Trophoblast cell (in vitro differentiated cells and primary cell): Measurements from ENCODE around the gene OSBPL9.
A peak's percentile ranks its signal among the peaks of the same experiment; 100 is the strongest.

ENCODE experiments used
- DNase-seq, 2 donors: peaks; one replicate each; pipeline ENCODE4 v3.0.0-alpha.2; 2016
- H2AFZ ChIP-seq: 2 replicates; pipeline ENCODE4 v1.6.1; 2013; ENCODE audit warnings: low read length, moderate library complexity, mild to moderate bottlenecking; ENCODE audit not compliant: insufficient read depth, poor library complexity
- H2AK5ac ChIP-seq: 2 replicates; pipeline ENCODE4 v1.6.1; 2013; ENCODE audit warnings: mild to moderate bottlenecking, low read length
- H2BK120ac ChIP-seq: 2 replicates; pipeline ENCODE4 v1.6.1; 2013; ENCODE audit warnings: low read length, mild to moderate bottlenecking, moderate library complexity; ENCODE audit not compliant: insufficient read depth, poor library complexity
- H2BK12ac ChIP-seq: 2 replicates; pipeline ENCODE4 v1.6.1; 2013; ENCODE audit warnings: mild to moderate bottlenecking, low read length, moderate library complexity
- H2BK5ac ChIP-seq: 2 replicates; pipeline ENCODE4 v1.6.1; 2013; ENCODE audit warnings: low read length, low read depth, moderate library complexity, mild to moderate bottlenecking; ENCODE audit not compliant: poor library complexity
- H3K14ac ChIP-seq: 2 replicates; pipeline ENCODE4 v1.6.1; 2013; ENCODE audit warnings: mild to moderate bottlenecking, low read length
- H3K18ac ChIP-seq: 2 replicates; pipeline ENCODE4 v1.6.1; 2013; ENCODE audit warnings: mild to moderate bottlenecking, low read length
- H3K23ac ChIP-seq: 2 replicates; pipeline ENCODE4 v1.6.1; 2013; ENCODE audit warnings: low read length
- H3K27ac ChIP-seq: 2 replicates; pipeline ENCODE4 v1.5.1; 2013; ENCODE audit warnings: low read depth, mild to moderate bottlenecking, inconsistent platforms, low read length, moderate library complexity
- H3K27me3 ChIP-seq: 2 replicates; pipeline ENCODE4 v1.6.1; 2013; ENCODE audit warnings: inconsistent platforms, mild to moderate bottlenecking, low read length, moderate library complexity; ENCODE audit not compliant: insufficient read depth
- H3K36me3 ChIP-seq, 2 experiments: 1 replicate in 1 of 2; 2 replicates in 1 of 2; pipeline ENCODE4 v1.6.1; 2013; ENCODE audit warnings: low read length in 2 of 2, mild to moderate bottlenecking in 2 of 2, moderate library complexity in 1 of 2; ENCODE audit not compliant: insufficient read depth in 2 of 2, control insufficient read depth in 1 of 2
- H3K4ac ChIP-seq: 2 replicates; pipeline ENCODE4 v1.6.1; 2013; ENCODE audit warnings: low read depth, mild to moderate bottlenecking, low read length, moderate library complexity
- H3K4me1 ChIP-seq, 2 experiments: 1 replicate in 1 of 2; 2 replicates in 1 of 2; pipeline ENCODE4 v1.6.1; 2013; ENCODE audit warnings: low read length in 2 of 2, mild to moderate bottlenecking in 2 of 2, moderate library complexity in 1 of 2; ENCODE audit not compliant: insufficient read depth in 2 of 2, control insufficient read depth in 1 of 2
- H3K4me2 ChIP-seq: 2 replicates; pipeline ENCODE4 v1.6.1; 2013; ENCODE audit warnings: inconsistent platforms, mild to moderate bottlenecking, low read length, moderate library complexity
- H3K4me3 ChIP-seq: 2 replicates; pipeline ENCODE4 v1.5.1; 2013; ENCODE audit warnings: mild to moderate bottlenecking, low read depth, low read length, inconsistent platforms
- H3K79me1 ChIP-seq: one replicate; pipeline ENCODE4 v1.6.1; 2013; ENCODE audit warnings: low read length
- H3K79me2 ChIP-seq: 2 replicates; pipeline ENCODE4 v1.6.1; 2013; ENCODE audit warnings: low read length, mild to moderate bottlenecking; ENCODE audit not compliant: control insufficient read depth, insufficient read depth, poor library complexity
- H3K9ac ChIP-seq: 2 replicates; pipeline ENCODE4 v1.6.1; 2013; ENCODE audit warnings: mild to moderate bottlenecking, low read length
- H3K9me3 ChIP-seq: 2 replicates; pipeline ENCODE4 v1.6.1; 2013; ENCODE audit warnings: low read depth, mild to moderate bottlenecking, control low read depth, inconsistent platforms, low read length; ENCODE audit not compliant: insufficient read depth
- H4K12ac ChIP-seq: 2 replicates; pipeline ENCODE4 v1.6.1; 2013; ENCODE audit warnings: low read depth, mild to moderate bottlenecking, low read length, moderate library complexity
- H4K8ac ChIP-seq: 2 replicates; pipeline ENCODE4 v1.6.1; 2013; ENCODE audit warnings: low read depth, mild to moderate bottlenecking, low read length, moderate library complexity
- H4K91ac ChIP-seq: one replicate; pipeline ENCODE4 v1.6.1; 2013; ENCODE audit warnings: low read depth, mild to moderate bottlenecking, low read length, moderate library complexity
- WGBS: extraction: QIAGEN DNeasy Blood & Tissue Kit; methylation state at CpG from one replicate; pipeline ENCODE4 v1.1.7; 2013; ENCODE audit warnings: missing lambda C conversion rate; ENCODE audit not compliant: insufficient read length, insufficient coverage; ENCODE audit errors: extremely low coverage; 5-methylcytosine and 5-hydroxymethylcytosine counted together

Gene OSBPL9

DNA sequence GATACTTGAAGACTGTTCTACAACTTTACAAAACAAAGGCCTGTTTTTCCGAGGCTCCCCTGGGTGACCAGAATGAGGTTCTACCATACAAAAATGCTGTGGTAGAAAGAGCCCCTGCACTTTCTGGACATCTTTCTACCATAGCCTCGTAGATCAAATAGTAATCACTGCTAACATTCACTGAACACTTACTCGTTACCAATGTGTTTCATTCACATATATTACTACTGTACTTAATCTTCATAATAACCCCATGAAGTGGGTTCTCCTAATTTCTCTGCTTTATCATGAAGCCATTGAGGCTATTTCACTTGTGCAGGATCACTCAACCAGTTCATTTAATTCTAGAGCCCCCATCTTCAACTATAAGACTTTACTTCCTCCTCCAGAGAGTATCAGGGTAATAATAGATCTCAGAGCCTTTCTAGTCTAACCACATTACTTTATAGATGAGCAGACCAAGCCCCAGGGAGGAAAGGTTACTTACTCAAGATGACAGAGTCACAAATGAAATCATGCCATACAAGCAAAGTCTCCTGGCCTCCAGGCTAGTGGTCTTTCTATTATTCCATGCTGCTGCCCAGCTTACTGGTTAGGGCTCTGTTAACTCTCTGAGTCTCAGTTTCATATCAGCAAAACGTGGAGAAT, 46.7 kb upstream of the OSBPL9 start:
- H4K12ac ChIP-seq = no peak overlapping the region
- H3K9me3 ChIP-seq = no peaks in the 10 kb centered on the region
- H3K14ac ChIP-seq = peak overlapping the region; percentile 83
- no peak overlapping the region for H2AFZ ChIP-seq
- WGBS = no CpG with 5 or more reads among the region's 4 CpGs
- H3K4me1 ChIP-seq = peaks cover 28 to 35% of the 10 kb centered on the region in 2 experiments
- DNase-seq = peak; percentile 60 to 86
- peak overlapping the region; percentile 96 for H4K91ac ChIP-seq
- H2BK5ac ChIP-seq = peak overlapping the region; percentile 95
- peaks cover 8% of the 10 kb centered on the region for H3K79me2 ChIP-seq
- no peak overlapping the region for H3K9ac ChIP-seq
- no peaks in the 10 kb centered on the region for H3K27me3 ChIP-seq
- H3K4me3 ChIP-seq = no peak overlapping the region
- H3K4me2 ChIP-seq = no peak overlapping the region
- H2BK12ac ChIP-seq = peak overlapping the region; percentile 84
- no peaks in the 10 kb centered on the region for H3K36me3 ChIP-seq
- H4K8ac ChIP-seq = no peak overlapping the region
- H2BK120ac ChIP-seq = peak overlapping the region; percentile 97
- peak overlapping the region; percentile 67 for H3K4ac ChIP-seq
- peaks cover 41% of the 10 kb centered on the region for H3K79me1 ChIP-seq
- H2AK5ac ChIP-seq = no peak overlapping the region
- no peak overlapping the region for H3K18ac ChIP-seq
- no peak overlapping the region for H3K23ac ChIP-seq
- peak overlapping the region; percentile 98 for H3K27ac ChIP-seq

DNA sequence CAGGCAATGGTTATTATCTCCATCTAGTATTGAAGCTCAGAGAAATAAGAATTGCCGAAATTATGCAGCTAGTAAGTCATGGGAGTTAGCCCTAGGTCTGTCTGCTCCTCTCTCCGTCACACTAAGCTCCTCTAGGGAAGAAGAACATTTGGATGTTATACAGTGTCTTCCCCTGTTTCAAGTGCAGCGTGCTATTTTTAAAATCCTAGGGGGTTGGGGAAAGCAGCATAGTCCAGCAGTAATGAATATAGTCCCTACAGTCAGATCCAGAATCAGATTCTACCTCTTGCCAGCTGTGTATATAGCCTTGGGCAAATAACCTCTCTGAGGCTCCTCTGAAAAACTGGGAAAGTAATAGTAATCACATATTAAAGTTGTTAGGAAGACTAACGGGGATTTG, 44.5 kb upstream of the OSBPL9 start:
- Histone ChIP-seq H3K18ac (no peak overlapping the region), H3K79me1 (peaks cover 34% of the 10 kb centered on the region), H2BK12ac (peak overlapping the region; percentile 87), H3K23ac (no peak overlapping the region), H3K4me3 (no peak overlapping the region), H4K91ac (no peak overlapping the region), H2BK120ac (peak overlapping the region; percentile 54), H3K9ac (peak overlapping the region; percentile 47), H3K36me3 (no peaks in the 10 kb centered on the region), H3K14ac (peak overlapping the region; percentile 5), H3K27me3 (no peaks in the 10 kb centered on the region), H2BK5ac (peak overlapping the region; percentile 15), H3K4me1 (peaks cover 21 to 29% of the 10 kb centered on the region in 2 experiments), H4K8ac (no peak overlapping the region), H3K79me2 (peaks cover 8% of the 10 kb centered on the region), H3K9me3 (no peaks in the 10 kb centered on the region), H3K4ac (no peak overlapping the region), H2AFZ (no peak overlapping the region), H3K4me2 (no peak overlapping the region), H4K12ac (no peak overlapping the region), H2AK5ac (no peak overlapping the region), H3K27ac (peak overlapping the region; percentile 20)
- no peak for DNase-seq
- WGBS = no CpG with 5 or more reads among the region's 4 CpGs

DNA sequence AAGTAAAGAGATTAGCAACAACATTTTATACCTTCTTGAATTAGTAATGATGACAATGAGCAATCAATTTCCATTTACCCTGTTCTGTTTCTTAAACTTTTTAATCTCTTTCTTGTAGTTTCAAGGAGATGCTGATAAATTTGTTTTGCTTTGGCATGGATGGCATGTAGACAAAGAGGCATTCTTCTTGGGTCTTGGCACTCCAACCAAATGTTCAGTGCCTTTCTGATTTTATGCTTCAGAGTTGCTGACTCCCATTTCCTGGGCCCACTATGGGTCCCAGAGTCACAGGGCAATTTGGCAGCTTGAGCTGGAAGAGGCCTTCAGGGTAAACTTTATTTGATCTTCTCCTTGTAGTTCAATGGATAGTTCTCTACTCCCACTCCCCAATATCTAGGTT, 42.1 kb upstream of the OSBPL9 start:
- H4K12ac ChIP-seq = no peak overlapping the region
- H3K36me3 ChIP-seq = no peaks in the 10 kb centered on the region
- no peak overlapping the region for H2AK5ac ChIP-seq
- H3K14ac ChIP-seq = no peak overlapping the region
- H2BK5ac ChIP-seq = no peak overlapping the region
- no peak overlapping the region for H3K4ac ChIP-seq
- H3K4me3 ChIP-seq = no peak overlapping the region
- H3K18ac ChIP-seq = no peak overlapping the region
- peaks cover 8 to 11% of the 10 kb centered on the region in 2 experiments for H3K4me1 ChIP-seq
- peaks cover 17% of the 10 kb centered on the region for H3K79me1 ChIP-seq
- DNase-seq = no peak
- H2BK120ac ChIP-seq = no peak overlapping the region
- no peaks in the 10 kb centered on the region for H3K27me3 ChIP-seq
- no peak overlapping the region for H4K8ac ChIP-seq
- no peaks in the 10 kb centered on the region for H3K79me2 ChIP-seq
- no peak overlapping the region for H4K91ac ChIP-seq
- no peak overlapping the region for H3K27ac ChIP-seq
- no peak overlapping the region for H3K4me2 ChIP-seq
- H3K23ac ChIP-seq = no peak overlapping the region
- H3K9me3 ChIP-seq = no peaks in the 10 kb centered on the region
- no peak overlapping the region for H2AFZ ChIP-seq
- H2BK12ac ChIP-seq = no peak overlapping the region
- H3K9ac ChIP-seq = no peak overlapping the region

- H3K27ac ChIP-seq = no peak overlapping the region
- H3K9me3 ChIP-seq = no peaks in the 10 kb centered on the region
- no peaks in the 10 kb centered on the region for H3K27me3 ChIP-seq
- no peak overlapping the region for H3K4me3 ChIP-seq
- H4K91ac ChIP-seq = no peak overlapping the region
- no CpG with 5 or more reads among the region's 8 CpGs for WGBS
- no peak overlapping the region for H2BK12ac ChIP-seq
- no peak overlapping the region for H4K12ac ChIP-seq
- H3K18ac ChIP-seq = no peak overlapping the region
- no peak overlapping the region for H3K9ac ChIP-seq
- H3K14ac ChIP-seq = no peak overlapping the region
- H3K4ac ChIP-seq = no peak overlapping the region
- H3K79me1 ChIP-seq = peaks cover 13% of the 10 kb centered on the region
- no peak overlapping the region for H2BK120ac ChIP-seq
- no peak overlapping the region for H4K8ac ChIP-seq
- no peak overlapping the region for H2BK5ac ChIP-seq
- H2AFZ ChIP-seq = no peak overlapping the region
- H3K36me3 ChIP-seq = no peaks in the 10 kb centered on the region
- H3K79me2 ChIP-seq = no peaks in the 10 kb centered on the region
- DNase-seq = no peak
- no peak overlapping the region for H3K4me2 ChIP-seq
- peaks cover 6 to 8% of the 10 kb centered on the region in 2 experiments for H3K4me1 ChIP-seq
- H3K23ac ChIP-seq = no peak overlapping the region
- no peak overlapping the region for H2AK5ac ChIP-seq
These were observed 41.3 kb upstream of the OSBPL9 start for GRCh38 chr1:51575406-51576084.
